ENCODE results near the gene MCCD1.

MCCD1 gene

GRCh38 chr6:31528821-31529328 lies at the start of gene MCCD1:
MCCD1 (plus strand) TSS chr6:31528962; CDS start chr6:31529015, 53 bp downstream.
- in situ Hi-C loops (cut with HindIII; ENCODE audit: low pct_ligation_motif_present, low sequenced_read_pairs) = no loop called here
- Histone ChIP-seq H3K27ac (no peak within 1 kb of the TSS), H3K27me3 (replicated peaks) (no peaks in the 10 kb centered on the region), H3K36me3 (replicated peaks) (peaks cover 42% of the 10 kb centered on the region), H3K4me3 (ENCODE audit: low read depth, low read length) (no peak within 1 kb of the TSS)
- TF ChIP-seq CTCF (IDR thresholded peaks at IDR 0.05; ENCODE audit: low read depth, low read length, missing control alignments) = no peak
- no peak for DNase-seq

- Histone ChIP-seq H3K27ac (no peak overlapping the region), H3K4me3 (ENCODE audit: low read depth, low read length) (no peak overlapping the region), H3K27me3 (replicated peaks) (no peaks in the 10 kb centered on the region), H3K36me3 (replicated peaks) (no peaks in the 10 kb centered on the region)
- in situ Hi-C loops (cut with HindIII; ENCODE audit: low pct_ligation_motif_present, low sequenced_read_pairs) = no loop called here
- TF ChIP-seq CTCF (IDR thresholded peaks at IDR 0.05; ENCODE audit: low read depth, low read length, missing control alignments) = no peak
- no peak for DNase-seq
These were observed 49.4 kb upstream of the MCCD1 start for GRCh38 chr6:31479151-31479932.

- no peak for DNase-seq
- no peaks in the 10 kb centered on the region for H3K27me3 ChIP-seq (replicated peaks)
- no peak for TF ChIP-seq CTCF (IDR thresholded peaks at IDR 0.05; ENCODE audit: low read depth, low read length, missing control alignments)
- H3K27ac ChIP-seq = no peak overlapping the region
- H3K4me3 ChIP-seq (ENCODE audit: low read depth, low read length) = no peak overlapping the region
- no peaks in the 10 kb centered on the region for H3K36me3 ChIP-seq (replicated peaks)
- in situ Hi-C loops (cut with HindIII; ENCODE audit: low pct_ligation_motif_present, low sequenced_read_pairs) = no loop called here
These were observed 48.7 kb upstream of the MCCD1 start for GRCh38 chr6:31479933-31480535.

- TF ChIP-seq CTCF (IDR thresholded peaks at IDR 0.05; ENCODE audit: low read depth, low read length, missing control alignments) = no peak
- no peak for DNase-seq
- in situ Hi-C loops (cut with HindIII; ENCODE audit: low pct_ligation_motif_present, low sequenced_read_pairs) = no loop called here
- Histone ChIP-seq H3K36me3 (replicated peaks) (no peaks in the 10 kb centered on the region), H3K4me3 (ENCODE audit: low read depth, low read length) (no peak overlapping the region), H3K27ac (no peak overlapping the region), H3K27me3 (replicated peaks) (no peaks in the 10 kb centered on the region)
These were observed 48.2 kb upstream of the MCCD1 start for GRCh38 chr6:31480574-31480973.

- no peak overlapping the region for H3K27ac ChIP-seq
- H3K36me3 ChIP-seq (replicated peaks) = no peaks in the 10 kb centered on the region
- H3K4me3 ChIP-seq (ENCODE audit: low read depth, low read length) = no peak overlapping the region
- no peak for TF ChIP-seq CTCF (IDR thresholded peaks at IDR 0.05; ENCODE audit: low read depth, low read length, missing control alignments)
- no peak for DNase-seq
- in situ Hi-C loops (cut with HindIII; ENCODE audit: low pct_ligation_motif_present, low sequenced_read_pairs) = no loop called here
- no peaks in the 10 kb centered on the region for H3K27me3 ChIP-seq (replicated peaks)
These were observed 45.4 kb upstream of the MCCD1 start for GRCh38 chr6:31483392-31483791.

All from brain microvascular endothelial cell (primary cell).